HG03025 (cell line): ENCODE data around the gene DDR2.

Source experiments
- ATAC-seq: cut with Tn5 transposase; IDR thresholded peaks from one replicate; pipeline ENCODE4 v1.9.1; 2021; ENCODE audit warnings: mild to moderate bottlenecking, moderate library complexity; ENCODE audit not compliant: unreplicated experiment, low FRiP score

Gene DDR2

GRCh38 chr1:162694911-162695310 lies 62.6 kb downstream of the DDR2 start:
- ATAC-seq, result no peak

- ATAC-seq, result no peak
Measured at GRCh38 chr1:162695687-162696086, 63.4 kb downstream of the DDR2 start.

- no peak for ATAC-seq
Measured at GRCh38 chr1:162696286-162696862, 64.1 kb downstream of the DDR2 start.

GRCh38 chr1:162697140-162697895 lies 65.1 kb downstream of the DDR2 start:
- no peak for ATAC-seq

- ATAC-seq, result no peak
Measured at GRCh38 chr1:162699366-162699765, 67.1 kb downstream of the DDR2 start.

GRCh38 chr1:162700131-162700530 lies 67.9 kb downstream of the DDR2 start:
- ATAC-seq, result no peak

- ATAC-seq, result no peak
Measured at GRCh38 chr1:162701286-162701685, 69.0 kb downstream of the DDR2 start.

- ATAC-seq, result no peak
Measured at GRCh38 chr1:162702628-162703027, 70.4 kb downstream of the DDR2 start.

- no peak for ATAC-seq
Measured at GRCh38 chr1:162703708-162704107, 71.4 kb downstream of the DDR2 start.

- no peak for ATAC-seq
Measured at GRCh38 chr1:162704673-162705424, 72.6 kb downstream of the DDR2 start.

GRCh38 chr1:162706003-162706402 lies 73.7 kb downstream of the DDR2 start:
- ATAC-seq, result no peak

- no peak for ATAC-seq
Measured at GRCh38 chr1:162706606-162707005, 74.3 kb downstream of the DDR2 start.

- ATAC-seq, result no peak
Measured at GRCh38 chr1:162708286-162708685, 76.0 kb downstream of the DDR2 start.

- no peak for ATAC-seq
Measured at GRCh38 chr1:162709132-162709860, 77.0 kb downstream of the DDR2 start.

GRCh38 chr1:162709870-162710269 lies 77.6 kb downstream of the DDR2 start:
- no peak for ATAC-seq

- ATAC-seq, result no peak
Measured at GRCh38 chr1:162710345-162710744, 78.1 kb downstream of the DDR2 start.

- ATAC-seq, result no peak
Measured at GRCh38 chr1:162710780-162711465, 78.7 kb downstream of the DDR2 start.

GRCh38 chr1:162712317-162713029 lies 80.2 kb downstream of the DDR2 start:
- no peak for ATAC-seq

GRCh38 chr1:162716123-162716522 lies 83.9 kb downstream of the DDR2 start:
- no peak for ATAC-seq

GRCh38 chr1:162716552-162716951 lies 84.3 kb downstream of the DDR2 start:
- no peak for ATAC-seq
